Right lobe of liver (tissue), 4 donors: ENCODE data around the gene AHI1.

Experiments used
- CTCF ChIP-seq, 4 donors: fragments of 200-600 bp in 3 of 4; fragments of 450-650 bp in 1 of 4; IDR thresholded peaks; one replicate each; pipeline versions ENCODE4 v1.5.1 to v1.8.0; 2016 to 2022; ENCODE audit warnings: antibody characterized with exemption in 4 of 4, mild to moderate bottlenecking in 2 of 4
- POLR2A ChIP-seq: fragments of 450-650 bp; IDR thresholded peaks from one replicate; pipeline ENCODE4 v1.6.1; 2017; ENCODE audit warnings: antibody characterized with exemption, mild to moderate bottlenecking
- donor health status: DM: no; HTN: no; CAD: no.
- donor health status: DM: no; HTN: no; CAD: no.
- donor health status: DM: no; HTN: yes; CAD: no.

DNA sequence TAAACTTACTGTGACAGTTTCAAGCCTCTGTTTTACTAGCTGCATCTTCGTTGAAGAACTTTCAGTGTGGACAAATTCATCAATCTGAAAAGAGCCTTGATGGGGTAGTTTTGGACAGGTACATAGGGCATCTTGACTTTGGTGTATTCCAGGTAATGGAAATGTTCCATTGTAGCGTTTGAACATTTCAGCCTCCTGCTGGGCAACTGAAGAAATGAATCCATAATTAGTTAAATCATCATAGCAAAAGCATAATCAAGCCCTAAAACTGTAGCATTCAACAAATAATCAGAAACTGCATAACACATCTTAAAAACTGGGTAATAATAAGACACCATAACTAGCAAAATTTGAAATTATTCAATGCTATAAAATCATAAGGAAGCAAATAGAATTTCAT, 86.2 kb downstream of the AHI1 start:
- TF ChIP-seq CTCF (IDR thresholded peaks at IDR 0.05) (peak in 3 of 4 donors; percentile 9 to 22 (median 16)), POLR2A (no peak)
